Stimulated activated CD8-positive, alpha-beta memory T cell treated with anti-CD3 and anti-CD28 coated beads, Interleukin-7, amount 100 ng/mL, for 48 hours (primary cell): ENCODE data around the gene ASGR2.
"Not testable (repeated sequence)": the region's sequence is repeated elsewhere in the genome, so short reads cannot be mapped to it uniquely, and the experiment has no call there.

ENCODE experiments used
- DNase-seq, 2 donors: peaks; one replicate each; pipeline ENCODE4 v3.0.0-alpha.2; 2020; ENCODE audit warnings: low read depth in 1 of 2; ENCODE audit errors: extremely low read depth in 1 of 2

The ASGR2 gene

GRCh38 chr17:7114241-7114874 lies at the start of gene ASGR2:
ASGR2 (minus strand) TSS chr17:7114822; CDS start chr17:7114240, 582 bp downstream.
- no peak for DNase-seq

GRCh38 chr17:7159571-7159970 lies 44.9 kb upstream of the ASGR2 start:
- not testable (repeated sequence) for DNase-seq

- DNase-seq = not testable (repeated sequence)
These were observed 43.8 kb upstream of the ASGR2 start for GRCh38 chr17:7158424-7158823.

- no peak for DNase-seq
These were observed 41.8 kb upstream of the ASGR2 start for GRCh38 chr17:7156342-7156940.

GRCh38 chr17:7147772-7148171 lies 33.1 kb upstream of the ASGR2 start:
- DNase-seq = no peak

- DNase-seq = no peak
These were observed 31.5 kb upstream of the ASGR2 start for GRCh38 chr17:7146115-7146514.

- no peak for DNase-seq
These were observed 29.6 kb upstream of the ASGR2 start for GRCh38 chr17:7144213-7144612.

GRCh38 chr17:7141824-7142223 lies 27.2 kb upstream of the ASGR2 start:
- no peak for DNase-seq

GRCh38 chr17:7139400-7139799 lies 24.8 kb upstream of the ASGR2 start:
- DNase-seq = no peak

GRCh38 chr17:7138800-7139381 lies 24.3 kb upstream of the ASGR2 start:
- no peak for DNase-seq

- no peak for DNase-seq
These were observed 22.7 kb upstream of the ASGR2 start for GRCh38 chr17:7137171-7137943.

- DNase-seq = peak; percentile 37 to 47
These were observed 21.8 kb upstream of the ASGR2 start for GRCh38 chr17:7136266-7136877.

- DNase-seq = no peak
These were observed 19.3 kb upstream of the ASGR2 start for GRCh38 chr17:7133916-7134315.

GRCh38 chr17:7133424-7133823 lies 18.8 kb upstream of the ASGR2 start:
- peak; percentile 18 to 35 for DNase-seq

GRCh38 chr17:7132511-7133094 lies 18.0 kb upstream of the ASGR2 start:
- peak; percentile 10 to 16 for DNase-seq

- no peak for DNase-seq
These were observed 16.8 kb upstream of the ASGR2 start for GRCh38 chr17:7131423-7131791.

GRCh38 chr17:7130621-7131422 lies 16.2 kb upstream of the ASGR2 start:
- DNase-seq = no peak

- DNase-seq = no peak
These were observed 14.7 kb upstream of the ASGR2 start for GRCh38 chr17:7129311-7129710.

- DNase-seq = no peak
These were observed 13.5 kb upstream of the ASGR2 start for GRCh38 chr17:7128160-7128559.

- not testable (repeated sequence) for DNase-seq
These were observed 12.9 kb upstream of the ASGR2 start for GRCh38 chr17:7127501-7127900.
